Right lobe of liver (tissue), 6 donors: ENCODE results near the gene SNX5. TPM values are rescaled to one million over a fixed set of nuclear protein-coding genes. Genes with fewer than 3 reads are reported as not detected.
A peak's percentile ranks its signal among the peaks of the same experiment; 100 is the strongest.

ENCODE experiments used
- ATAC-seq, 4 donors: fragments of 200-7000 bp; cut with Tn5 transposase; one replicate each; pipeline ENCODE4 v1.9.1; 2020; ENCODE audit warnings: mild to moderate bottlenecking in 4 of 4, moderate library complexity in 4 of 4
- DNase-seq, 3 donors: peaks; one replicate each; pipeline ENCODE4 v3.0.0-alpha.2; 2020
- H3K27ac ChIP-seq, 3 donors: fragments of 200-600 bp; one replicate each; pipeline ENCODE4 v1.8.0; 2022
- H3K27me3 ChIP-seq, 2 donors: fragments of 200-600 bp; one replicate each; pipeline ENCODE4 v1.8.0; 2022
- H3K36me3 ChIP-seq, 4 donors: fragments of 200-600 bp; sonication (generic) in 1 of 4; one replicate each; pipeline versions ENCODE4 v1.5.1 to v1.8.0; 2017 to 2022; ENCODE audit warnings: control low read depth in 1 of 4
- H3K4me1 ChIP-seq, 4 donors: fragments of 200-600 bp; sonication (generic) in 1 of 4; one replicate each; pipeline versions ENCODE4 v1.5.1 to v1.8.0; 2017 to 2022; ENCODE audit warnings: control low read depth in 1 of 4
- H3K4me3 ChIP-seq, 3 donors: fragments of 200-600 bp; one replicate each; pipeline ENCODE4 v1.8.0; 2022
- H3K9me3 ChIP-seq, 4 donors: fragments of 200-600 bp; sonication (generic) in 1 of 4; one replicate each; pipeline versions ENCODE4 v1.5.1 to v1.8.0; 2017 to 2022; ENCODE audit warnings: control low read depth in 1 of 4
- CTCF ChIP-seq, 4 donors: fragments of 200-600 bp in 3 of 4; fragments of 450-650 bp in 1 of 4; IDR thresholded peaks; one replicate each; pipeline versions ENCODE4 v1.5.1 to v1.8.0; 2016 to 2022; ENCODE audit warnings: antibody characterized with exemption in 4 of 4, mild to moderate bottlenecking in 2 of 4
- POLR2A ChIP-seq: fragments of 450-650 bp; IDR thresholded peaks from one replicate; pipeline ENCODE4 v1.6.1; 2017; ENCODE audit warnings: antibody characterized with exemption, mild to moderate bottlenecking
- WGBS: methylation state at CpG from one replicate; pipeline ENCODE4 v1.1.6; 2018; ENCODE audit warnings: low coverage, low lambda C conversion rate; ENCODE audit not compliant: insufficient coverage; ENCODE audit errors: missing lambda C conversion rate; 5-methylcytosine and 5-hydroxymethylcytosine counted together
- intact Hi-C, 2 donors: fragments of 100-400 bp; cut with DNase I; formaldehyde crosslinking; loops; one replicate each; pipeline versions ENCODE4 v1.11.2 to v1.14.1; 2022
- total RNA-seq, 6 experiments: library from RNA; depleted of rRNA in 2 of 6; stranded (reverse); fragments of >200 nt in 2 of 6; fragmentation: NEBNext Ultra II Directional in 3 of 6; extraction: Animal tissue kit (Norgen Biotek cat#: 25700) in 3 of 6; gene quantifications; one replicate each; pipeline versions ENCODE4 v1.1.0 to v1.2.4, GENCODE V29; 2016 to 2023
- donor health status: DM: no; HTN: yes; CAD: no.
- donor health status: DM: no; HTN: no; CAD: no.
- donor health status: DM: no; HTN: no; CAD: no.
- donor health status: DM: no; HTN: yes; CAD: no.
- donor health status: DM: no; HTN: yes; CAD: no.

Gene SNX5
- total RNA-seq, 6 experiments from 2014 or later = 32.6 to 74.5 (median 46.0) TPM

- ATAC-seq (no peak), DNase-seq (no peak)
- TF ChIP-seq POLR2A = no peak
- TF ChIP-seq CTCF (IDR thresholded peaks at IDR 0.05) = no peak
- H3K4me1 ChIP-seq = peaks cover 0 to 9% (median 4%) of the 10 kb centered on the region in 4 donors
- H3K27me3 ChIP-seq = no peaks in the 10 kb centered on the region
- 48% methylated on average over 2 of the region's 2 CpGs for WGBS
- H3K27ac ChIP-seq = no peak overlapping the region
- no peak overlapping the region for H3K4me3 ChIP-seq
- intact Hi-C loops = no loop called here
- no peaks in the 10 kb centered on the region for H3K36me3 ChIP-seq
- no peaks in the 10 kb centered on the region for H3K9me3 ChIP-seq
These were observed 55.7 kb downstream of the SNX5 start for GRCh38 chr20:17912916-17913315.

- WGBS = 75% methylated on average over 4 of the region's 4 CpGs
- TF ChIP-seq POLR2A (no peak), CTCF (IDR thresholded peaks at IDR 0.05) (no peak)
- no peak for DNase-seq
- H3K27me3 ChIP-seq = no peaks in the 10 kb centered on the region
- no peak overlapping the region for H3K27ac ChIP-seq
- no peak for ATAC-seq
- H3K9me3 ChIP-seq = no peaks in the 10 kb centered on the region
- peaks cover 0 to 9% (median 4%) of the 10 kb centered on the region in 4 donors for H3K4me1 ChIP-seq
- intact Hi-C loops = no loop called here
- H3K36me3 ChIP-seq = no peaks in the 10 kb centered on the region
- no peak overlapping the region for H3K4me3 ChIP-seq
These were observed 56.7 kb downstream of the SNX5 start for GRCh38 chr20:17911927-17912326.

GRCh38 chr20:17910828-17911294, 57.7 kb downstream of the SNX5 start:
- peak overlapping the region; percentile 76 to 83 (median 79) for H3K27ac ChIP-seq
- TF ChIP-seq POLR2A (peak; percentile 92), CTCF (IDR thresholded peaks at IDR 0.05) (peak in 1 of 4 donors; percentile 2)
- H3K9me3 ChIP-seq = no peaks in the 10 kb centered on the region
- H3K4me3 ChIP-seq = no peak overlapping the region
- peak; percentile 90 to 96 (median 94) for ATAC-seq
- intact Hi-C loops = no loop called here
- WGBS = 6% methylated on average over 3 of the region's 6 CpGs
- DNase-seq = peak in 2 of 3 donors; percentile 43 to 74
- no peaks in the 10 kb centered on the region for H3K36me3 ChIP-seq
- H3K27me3 ChIP-seq = no peaks in the 10 kb centered on the region
- peaks cover 0 to 9% (median 4%) of the 10 kb centered on the region in 4 donors for H3K4me1 ChIP-seq

- 10% methylated on average over 4 of the region's 4 CpGs for WGBS
- ATAC-seq = peak in 3 of 4 donors; percentile 9 to 36 (median 15)
- H3K4me1 ChIP-seq = peaks cover 0 to 9% (median 4%) of the 10 kb centered on the region in 4 donors
- DNase-seq = no peak
- H3K9me3 ChIP-seq = no peaks in the 10 kb centered on the region
- no peaks in the 10 kb centered on the region for H3K36me3 ChIP-seq
- peak overlapping the region; percentile 76 to 83 (median 79) for H3K27ac ChIP-seq
- no peaks in the 10 kb centered on the region for H3K27me3 ChIP-seq
- TF ChIP-seq CTCF (IDR thresholded peaks at IDR 0.05) = no peak
- TF ChIP-seq POLR2A = no peak
- H3K4me3 ChIP-seq = no peak overlapping the region
- intact Hi-C loops = loop anchor here in 1 of 2 donors (10.0 kb wide), 1 partner anchor 285 kb away; no protein-coding TSS in a partner anchor
These were observed 58.7 kb downstream of the SNX5 start for GRCh38 chr20:17909869-17910321.
